GM18511 (cell line): ENCODE measurements around the gene ADAM12.

Experiments used
- ATAC-seq: cut with Tn5 transposase; IDR thresholded peaks from one replicate; pipeline ENCODE4 v1.9.1; 2021; ENCODE audit warnings: mild to moderate bottlenecking, moderate library complexity; ENCODE audit not compliant: unreplicated experiment

Gene ADAM12

GRCh38 chr10:126324826-126325225, 63.5 kb downstream of the ADAM12 start:
- no peak for ATAC-seq

DNA sequence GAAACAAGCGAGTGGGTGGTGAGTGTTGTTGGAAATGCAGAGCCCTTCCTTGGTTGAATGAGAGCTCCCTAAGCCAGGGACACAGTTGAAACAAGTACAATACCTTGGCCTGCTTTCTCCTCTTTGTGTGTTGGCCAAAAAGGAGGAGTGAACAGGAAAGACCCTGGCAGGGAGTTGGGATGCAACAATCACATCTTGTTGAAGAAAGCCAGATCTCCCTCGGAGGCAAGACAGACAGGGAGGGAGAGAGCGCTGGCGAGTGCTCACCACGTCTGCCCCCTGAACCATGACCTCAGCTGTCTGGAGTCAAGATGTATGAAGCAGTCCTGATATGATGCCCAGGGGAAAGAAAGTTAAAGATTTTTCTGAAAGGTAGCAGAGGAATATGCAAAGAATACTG, 66.8 kb downstream of the ADAM12 start:
- ATAC-seq = no peak

- no peak for ATAC-seq
These were observed 70.5 kb downstream of the ADAM12 start for GRCh38 chr10:126317751-126318150.

DNA sequence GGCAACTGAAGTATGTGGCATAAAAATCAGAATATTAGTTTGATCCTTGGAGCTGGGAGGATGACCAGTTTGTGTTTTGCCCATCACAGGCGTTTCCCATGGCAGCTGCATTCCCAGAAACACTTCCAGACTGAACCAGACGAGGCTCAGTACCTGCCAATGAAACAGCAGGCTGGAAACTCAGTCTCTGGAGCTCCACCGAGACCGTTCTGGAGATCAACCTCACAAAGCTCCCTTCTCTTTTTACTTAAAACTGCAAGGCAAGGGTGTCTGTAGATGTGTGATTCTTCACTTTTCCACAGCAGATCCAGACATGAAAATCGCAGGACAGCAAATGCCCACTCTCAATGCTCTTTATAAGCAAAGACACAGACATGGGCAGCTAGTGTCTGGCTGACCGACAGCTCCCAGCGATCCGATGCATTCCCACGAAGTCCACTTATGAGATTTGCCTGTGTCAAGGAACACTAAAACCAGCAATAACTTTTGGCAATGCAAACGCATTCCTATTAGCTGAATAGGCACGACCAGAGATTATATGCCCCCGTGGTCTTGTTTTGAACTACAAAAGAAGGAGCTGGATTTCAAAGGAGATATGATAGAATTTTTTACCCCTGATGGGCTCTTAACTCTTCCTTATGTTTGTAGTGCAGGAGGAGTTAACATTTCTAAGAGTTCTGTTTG, 72.6 kb downstream of the ADAM12 start:
- no peak for ATAC-seq

DNA sequence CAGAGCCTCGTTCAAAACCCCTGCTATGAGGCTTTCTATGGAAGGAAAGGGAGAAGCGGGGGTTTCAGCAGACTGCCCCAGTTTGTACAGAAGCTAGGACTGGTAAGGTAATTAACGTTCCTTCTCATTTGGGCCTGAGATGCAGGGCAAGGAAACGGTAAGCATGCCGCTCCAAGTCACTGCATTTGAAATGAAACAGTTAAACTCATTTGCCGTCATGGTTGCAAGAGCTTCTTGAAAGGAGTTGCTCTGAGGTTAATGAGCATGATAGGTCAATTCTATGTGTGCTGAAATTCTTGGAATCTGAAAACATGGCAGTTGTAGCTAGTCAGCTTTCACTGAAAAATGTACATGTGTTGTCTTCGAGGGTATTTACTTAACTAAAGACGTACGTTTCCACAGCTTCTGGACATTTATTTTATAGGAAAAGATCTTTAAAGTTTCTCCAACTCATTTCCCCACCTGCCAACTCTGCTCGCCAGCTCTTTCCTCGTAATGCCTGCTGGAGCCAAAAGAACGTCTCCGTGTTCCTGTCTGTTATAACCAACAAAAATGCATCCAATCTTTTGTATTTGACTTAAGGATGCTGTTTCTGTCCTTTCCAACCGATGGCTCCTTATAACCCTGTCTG, 73.3 kb downstream of the ADAM12 start:
- ATAC-seq = no peak

DNA sequence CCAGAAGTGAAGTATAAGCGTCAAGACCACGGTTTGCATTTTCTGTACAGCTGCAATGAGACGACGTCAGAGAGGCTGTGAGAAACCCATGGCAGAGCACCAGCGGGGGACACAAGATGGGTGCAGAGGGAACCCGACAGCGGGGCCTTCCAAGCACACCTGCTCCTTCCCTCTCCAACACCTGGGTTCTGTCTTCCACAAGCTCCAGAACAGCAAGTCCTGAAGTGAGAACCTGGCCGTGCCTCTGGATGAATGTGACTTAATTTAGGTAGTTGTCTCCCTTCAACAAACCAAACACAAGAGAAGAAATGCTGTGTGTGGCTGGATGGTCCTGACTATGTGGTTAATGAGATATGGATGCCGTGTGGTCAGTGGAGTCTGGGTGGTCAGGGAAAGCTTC, 76.1 kb downstream of the ADAM12 start:
- ATAC-seq = no peak

DNA sequence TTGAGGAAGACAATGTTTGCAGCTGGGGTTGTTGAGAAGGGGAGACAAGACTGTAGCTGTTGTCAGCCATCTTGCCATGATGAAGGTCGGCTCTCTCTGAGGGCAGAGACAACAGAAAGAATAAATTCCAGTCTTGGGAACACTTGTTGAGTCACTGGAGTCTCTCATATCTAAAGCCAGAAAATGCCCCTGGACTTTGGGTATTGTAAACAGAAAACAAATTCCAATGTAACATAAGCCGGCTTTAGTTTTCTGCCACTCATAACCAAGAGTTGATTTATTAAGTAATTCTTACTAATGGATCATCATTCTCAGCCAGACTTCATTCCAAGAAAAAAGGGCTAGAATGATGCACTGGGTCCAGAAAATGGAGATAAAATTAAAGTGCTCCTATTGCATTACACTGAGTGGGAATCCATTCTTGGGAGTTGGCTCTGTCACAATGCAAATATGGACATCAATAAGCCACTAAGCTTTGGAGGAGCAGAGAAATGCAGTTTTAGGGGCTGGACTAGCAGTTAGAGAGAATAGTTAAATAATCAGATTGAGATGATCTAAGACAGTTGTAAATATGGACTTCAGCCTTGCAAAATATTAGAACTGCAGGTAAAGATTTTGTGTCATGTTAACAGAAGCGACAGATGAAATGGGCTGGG, 78.9 kb downstream of the ADAM12 start:
- no peak for ATAC-seq

DNA sequence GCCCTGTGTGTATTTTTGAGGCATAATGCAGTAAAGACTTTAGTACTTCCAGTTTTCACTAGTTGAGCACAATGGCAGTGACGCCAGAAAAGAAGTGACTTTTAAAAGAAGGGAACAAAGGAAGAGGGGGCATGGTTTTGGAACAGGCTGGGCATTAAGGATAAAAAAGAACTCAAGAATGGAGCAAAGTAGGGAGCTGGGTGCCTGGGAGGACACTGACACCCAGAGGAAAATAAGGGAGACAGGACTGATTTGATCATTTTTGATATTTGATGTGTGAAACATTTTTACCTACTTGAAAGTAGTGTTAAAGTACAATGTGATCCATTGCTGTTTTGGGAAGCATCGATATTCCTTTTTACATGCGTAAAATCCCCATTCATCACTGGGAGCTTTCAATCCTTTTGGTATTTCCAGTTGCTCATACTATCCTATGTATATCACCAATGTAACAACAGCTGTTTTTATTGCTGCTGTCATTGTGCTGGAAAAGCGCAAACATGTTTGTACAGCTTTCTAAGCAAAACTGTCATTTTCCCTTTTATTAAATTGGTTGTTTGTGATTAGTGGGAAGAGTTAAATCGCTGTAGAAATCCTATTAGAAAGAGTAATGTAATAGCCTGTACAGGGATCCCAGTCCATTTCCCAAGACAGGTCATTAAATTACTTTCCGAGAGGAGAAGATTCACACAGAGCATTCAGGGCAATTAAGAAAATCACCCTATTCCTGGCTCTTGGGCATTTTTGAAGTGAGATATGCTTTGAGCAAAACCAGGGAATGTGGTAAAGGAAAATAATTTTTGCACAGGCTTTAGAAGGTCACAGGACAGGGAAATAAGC, 85.2 kb downstream of the ADAM12 start:
- no peak for ATAC-seq

DNA sequence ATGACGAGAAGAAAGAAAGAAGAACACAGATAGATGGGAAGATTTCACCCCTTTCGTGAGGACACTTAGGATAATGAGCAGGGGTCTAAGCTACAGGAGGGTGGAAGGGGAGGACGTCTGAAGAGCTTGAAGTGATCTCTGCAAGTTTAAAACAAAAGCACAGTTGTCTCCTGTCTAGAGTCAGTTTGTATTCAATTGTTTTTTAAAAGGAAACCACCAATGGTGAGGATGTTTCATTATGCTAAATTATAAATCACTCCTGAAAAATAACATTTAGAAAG, 85.9 kb downstream of the ADAM12 start:
- no peak for ATAC-seq

DNA sequence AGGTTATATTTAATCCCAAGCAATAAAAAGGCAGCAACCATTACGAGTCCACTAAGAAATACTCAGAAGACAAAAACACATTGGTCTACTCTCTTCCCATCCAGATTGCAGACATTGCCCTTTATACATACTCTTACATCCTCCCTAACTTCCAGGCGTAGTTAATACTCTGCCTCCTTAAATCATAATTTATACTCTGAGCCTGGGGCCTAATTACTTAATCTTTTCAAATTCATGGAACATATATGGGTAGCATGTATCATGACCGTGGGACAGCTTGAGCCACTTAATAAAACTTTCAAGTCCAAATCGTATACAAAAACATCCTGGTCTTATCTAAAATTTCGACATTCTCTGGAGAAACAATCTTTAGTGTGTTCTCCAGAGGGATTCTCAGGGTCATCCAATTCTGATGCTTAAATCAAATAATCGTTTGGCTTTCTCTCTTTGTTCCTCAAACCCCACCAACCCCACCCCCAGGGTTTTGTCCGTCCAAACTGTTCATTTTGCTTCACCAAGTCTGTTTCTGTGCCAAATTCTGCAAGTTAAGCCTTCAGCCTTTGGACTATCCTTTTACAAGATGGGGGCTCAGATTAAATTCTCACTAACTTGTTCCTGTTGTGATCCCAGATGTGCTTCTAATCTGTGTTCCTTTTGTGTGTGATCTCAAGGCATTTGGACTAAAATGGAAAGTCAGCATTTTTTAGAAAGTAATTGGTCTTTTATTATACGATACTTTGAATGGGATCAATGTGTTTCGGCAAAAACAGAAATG, 86.4 kb downstream of the ADAM12 start:
- ATAC-seq = no peak

- no peak for ATAC-seq
These were observed 93.8 kb downstream of the ADAM12 start for GRCh38 chr10:126294451-126294850.

DNA sequence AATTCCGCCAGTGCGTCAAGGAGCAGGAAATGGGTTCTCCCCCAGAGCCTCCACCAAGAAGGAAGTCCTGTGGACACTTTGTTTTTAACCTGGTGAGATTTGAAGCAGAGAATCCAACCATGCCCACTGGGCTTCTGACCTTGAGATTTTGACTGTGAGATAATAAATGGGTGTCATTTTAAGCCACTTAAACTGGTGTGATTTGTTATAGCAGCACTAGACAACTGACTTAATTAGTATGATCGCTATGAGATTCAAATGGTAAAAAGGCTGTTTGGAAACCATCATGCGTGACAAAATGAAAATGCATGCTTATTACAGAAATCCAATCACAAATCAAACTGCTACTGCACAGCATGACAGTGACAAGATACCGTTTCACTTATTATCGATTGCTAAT, 98.0 kb downstream of the ADAM12 start:
- ATAC-seq = no peak

DNA sequence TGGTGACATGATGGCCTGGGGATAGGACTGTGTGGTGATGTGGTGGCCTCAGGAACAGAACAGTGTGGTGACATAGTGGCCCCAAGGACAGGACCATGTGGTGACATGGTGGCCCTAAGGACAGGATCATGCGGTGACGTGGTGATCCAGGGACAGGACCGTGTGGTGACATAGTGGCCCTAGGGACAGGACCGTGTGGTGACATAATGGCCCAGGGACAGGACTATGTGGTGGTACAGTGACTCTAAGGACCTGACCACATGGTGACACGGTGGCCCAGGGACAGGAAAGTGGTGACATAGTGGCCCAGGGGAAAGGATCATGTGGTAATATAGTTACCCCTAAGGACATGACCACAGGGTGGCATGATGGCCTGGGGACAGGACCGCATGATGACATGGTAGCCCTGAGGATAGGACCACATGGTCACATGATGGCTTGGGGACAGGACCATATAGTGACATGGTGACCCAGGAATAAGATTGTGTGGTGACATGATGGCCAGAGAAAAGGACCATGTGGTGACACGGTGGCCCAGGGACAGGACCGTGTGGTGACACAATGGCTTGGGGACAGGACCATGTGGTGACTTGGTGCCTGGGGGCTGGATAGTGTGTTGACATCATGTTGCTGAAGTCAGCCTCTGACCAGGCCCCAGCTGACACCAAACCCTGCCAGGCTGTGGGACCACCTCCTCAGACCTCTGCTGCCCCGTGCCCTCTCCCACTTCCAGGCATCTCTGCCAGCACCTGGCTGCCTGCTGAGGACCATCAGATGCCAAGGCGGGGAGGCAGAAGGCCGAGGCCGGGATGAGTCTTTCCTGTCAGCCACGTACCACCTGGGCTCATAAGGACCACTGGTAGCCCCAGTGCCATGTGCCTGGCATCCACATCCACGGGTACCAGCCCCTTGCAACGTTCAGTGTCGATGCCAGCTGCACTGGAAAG, 99.5 kb downstream of the ADAM12 start:
- ATAC-seq = no peak

DNA sequence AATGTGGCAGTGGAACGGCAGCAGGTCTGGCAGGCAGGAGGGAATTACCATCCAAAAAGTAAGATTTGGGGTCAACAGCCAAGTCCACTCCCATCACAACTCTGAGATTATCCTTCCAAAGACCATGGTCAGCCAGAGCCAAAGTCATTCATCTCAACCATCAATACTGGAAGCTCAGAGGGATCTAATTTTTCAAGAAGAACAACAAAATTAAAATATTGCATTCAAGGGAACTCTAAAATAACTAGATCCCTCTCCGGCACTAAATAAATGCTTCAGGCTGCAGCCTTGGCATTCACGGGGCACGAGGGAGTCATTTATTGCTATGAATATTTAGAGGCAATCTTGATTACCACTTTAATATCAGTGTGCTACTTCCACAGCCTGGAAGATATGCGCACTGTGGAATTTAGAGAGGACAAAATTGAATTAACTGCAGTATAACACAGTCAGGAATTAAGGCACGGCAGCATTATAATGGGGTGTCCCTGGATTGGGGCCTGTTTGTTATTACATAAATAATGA, 102.0 kb downstream of the ADAM12 start:
- no peak for ATAC-seq

- ATAC-seq = no peak
These were observed 105.0 kb downstream of the ADAM12 start for GRCh38 chr10:126283307-126283706.

- ATAC-seq = no peak
These were observed 109.4 kb downstream of the ADAM12 start for GRCh38 chr10:126278851-126279250.

DNA sequence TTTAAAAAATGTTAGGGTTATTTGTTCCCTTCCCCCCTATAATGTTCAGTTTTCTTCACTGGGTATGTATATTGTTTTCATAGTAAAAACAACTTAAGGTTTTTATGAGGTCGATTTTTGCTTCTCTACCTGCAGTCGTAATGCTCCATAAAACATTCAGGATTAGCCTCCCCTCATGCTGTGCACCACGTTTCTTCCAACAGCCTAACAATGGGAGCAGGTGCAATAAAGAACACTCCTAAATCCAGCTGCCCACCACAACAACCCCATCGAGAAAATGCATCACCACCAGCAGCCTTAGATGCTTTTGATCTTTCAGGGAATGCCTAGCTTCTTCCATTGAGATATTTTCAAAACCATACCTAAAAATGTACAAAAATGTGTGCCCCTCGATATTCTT, 111.1 kb downstream of the ADAM12 start:
- no peak for ATAC-seq

- no peak for ATAC-seq
These were observed 115.8 kb downstream of the ADAM12 start for GRCh38 chr10:126272526-126272925.

DNA sequence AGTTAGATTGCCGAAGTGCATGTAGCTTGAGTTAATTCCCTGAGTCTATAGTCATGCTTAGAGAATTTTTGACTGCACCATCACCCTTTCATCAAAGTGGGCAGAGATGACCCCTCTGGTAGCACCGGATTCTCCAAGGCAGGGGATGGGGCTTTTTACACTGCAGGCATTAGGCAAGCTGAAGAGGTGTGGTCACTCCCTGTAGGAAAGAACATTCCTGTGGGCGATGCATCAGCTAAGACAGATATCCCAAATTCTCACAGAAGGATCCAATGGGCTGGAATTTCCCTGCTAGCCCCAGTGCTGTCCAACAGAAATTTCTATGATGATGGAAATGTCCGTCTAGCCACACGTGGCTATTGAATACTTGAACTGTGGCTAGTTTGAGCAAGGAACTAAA, 118.2 kb downstream of the ADAM12 start:
- no peak for ATAC-seq
